OCI-LY1 (cell line): ENCODE results near the gene PBX3.

Experiments used
- CTCF ChIP-seq: fragments of 200-600 bp; sonication (generic), shearing (Covaris generic); IDR thresholded peaks from 2 replicates; pipeline ENCODE4 v1.5.1; 2017; ENCODE audit warnings: mild to moderate bottlenecking, antibody characterized with exemption, low read length, moderate library complexity, mixed read lengths
- EZH2 ChIP-seq: fragments of 200-600 bp; sonication (generic), shearing (Covaris generic); IDR thresholded peaks from 2 replicates; pipeline ENCODE4 v1.8.0; 2017; ENCODE audit warnings: borderline replicate concordance, mixed run types, mild to moderate bottlenecking, antibody characterized with exemption, low read length, moderate library complexity, mixed read lengths

- TF ChIP-seq CTCF, result no peak
- TF ChIP-seq EZH2, result no peak
Observed at GRCh38 chr9:125794708-125795107, 47.5 kb downstream of the PBX3 start.
